Mesenchymal stem cell (in vitro differentiated cells and primary cell): ENCODE measurements around the gene ADAMTS19.

ENCODE experiments used
- DNase-seq: peaks from one replicate; pipeline ENCODE4 v3.0.0-alpha.2; 2013
- H2AFZ ChIP-seq: one replicate; pipeline ENCODE4 v1.6.1; 2013; ENCODE audit warnings: low read depth, mild to moderate bottlenecking, control low read depth, inconsistent platforms, low read length, moderate library complexity
- H2AK5ac ChIP-seq: 2 replicates; pipeline ENCODE4 v1.6.1; 2013; ENCODE audit warnings: low read length, moderate library complexity, mild to moderate bottlenecking, inconsistent platforms; ENCODE audit not compliant: severe bottlenecking
- H2BK120ac ChIP-seq: one replicate; pipeline ENCODE4 v1.6.1; 2013; ENCODE audit warnings: low read depth, mild to moderate bottlenecking, inconsistent platforms, low read length, moderate library complexity
- H2BK12ac ChIP-seq, 2 experiments: one replicate each; pipeline ENCODE4 v1.6.1; 2013; ENCODE audit warnings: inconsistent platforms in 2 of 2, low read length in 2 of 2, mild to moderate bottlenecking in 2 of 2, moderate library complexity in 2 of 2, control low read depth in 1 of 2
- H2BK15ac ChIP-seq: one replicate; pipeline ENCODE4 v1.6.1; 2013; ENCODE audit warnings: mild to moderate bottlenecking, low read depth, inconsistent platforms; ENCODE audit not compliant: poor library complexity, severe bottlenecking
- H2BK5ac ChIP-seq: 2 replicates; pipeline ENCODE4 v1.6.1; 2013; ENCODE audit warnings: low read depth, mild to moderate bottlenecking, low read length, control low read depth, inconsistent platforms; ENCODE audit not compliant: poor library complexity, severe bottlenecking
- H3K14ac ChIP-seq, 2 experiments: one replicate each; pipeline ENCODE4 v1.6.1; 2013; ENCODE audit warnings: inconsistent platforms in 2 of 2, low read length in 2 of 2, control low read depth in 1 of 2, mild to moderate bottlenecking in 1 of 2, moderate library complexity in 1 of 2
- H3K18ac ChIP-seq, 2 experiments: one replicate each; pipeline ENCODE4 v1.6.1; 2013; ENCODE audit warnings: inconsistent platforms in 2 of 2, low read length in 2 of 2, control low read depth in 1 of 2, low read depth in 1 of 2, mild to moderate bottlenecking in 1 of 2
- H3K23ac ChIP-seq, 2 experiments: one replicate each; pipeline ENCODE4 v1.6.1; 2013; ENCODE audit warnings: inconsistent platforms in 2 of 2, low read length in 2 of 2, mild to moderate bottlenecking in 2 of 2, moderate library complexity in 2 of 2, control low read depth in 1 of 2
- H3K27ac ChIP-seq: 2 replicates; pipeline ENCODE4 v1.5.1; 2013; ENCODE audit warnings: mild to moderate bottlenecking, moderate library complexity, low read length, control low read depth, inconsistent platforms; ENCODE audit not compliant: poor library complexity, severe bottlenecking
- H3K27me3 ChIP-seq, 2 experiments: 2 replicates each; pipeline versions ENCODE4 v1.6.1 to v1.7.0; 2013; ENCODE audit warnings: low read length in 2 of 2, mild to moderate bottlenecking in 2 of 2, moderate library complexity in 2 of 2, control low read depth in 1 of 2, inconsistent platforms in 1 of 2; ENCODE audit not compliant: control insufficient read depth in 1 of 2, insufficient read depth in 1 of 2
- H3K36me3 ChIP-seq, 2 experiments: 2 replicates each; pipeline versions ENCODE4 v1.6.1 to v1.7.0; 2013; ENCODE audit warnings: low read length in 2 of 2, control low read depth in 1 of 2, inconsistent platforms in 1 of 2, low read depth in 1 of 2, mild to moderate bottlenecking in 1 of 2; ENCODE audit not compliant: insufficient read depth in 2 of 2, control insufficient read depth in 1 of 2
- H3K4ac ChIP-seq, 2 experiments: one replicate each; pipeline ENCODE4 v1.6.1; 2013; ENCODE audit warnings: inconsistent platforms in 2 of 2, low read length in 2 of 2, mild to moderate bottlenecking in 2 of 2, moderate library complexity in 2 of 2, control low read depth in 1 of 2, low read depth in 1 of 2
- H3K4me1 ChIP-seq: 2 replicates; pipeline ENCODE4 v1.6.1; 2013; ENCODE audit warnings: low read depth, low read length, control low read depth; ENCODE audit not compliant: control insufficient read depth, insufficient read depth
- H3K4me2 ChIP-seq: 2 replicates; pipeline ENCODE4 v1.6.1; 2013; ENCODE audit warnings: low read length, mild to moderate bottlenecking, inconsistent platforms; ENCODE audit not compliant: poor library complexity, severe bottlenecking
- H3K4me3 ChIP-seq, 2 experiments: 2 replicates each; pipeline versions ENCODE4 v1.5.1 to v1.7.0; 2013; ENCODE audit warnings: low read length in 2 of 2, mild to moderate bottlenecking in 2 of 2, control low read depth in 1 of 2, low read depth in 1 of 2; ENCODE audit not compliant: insufficient read depth in 1 of 2
- H3K79me1 ChIP-seq: replicated peaks from 2 replicates; pipeline ENCODE4 v1.6.1; 2013; ENCODE audit warnings: mild to moderate bottlenecking, control low read depth, low read length, inconsistent platforms; ENCODE audit not compliant: poor library complexity, severe bottlenecking
- H3K9ac ChIP-seq: 2 replicates; pipeline ENCODE4 v1.7.0; 2013; ENCODE audit warnings: mild to moderate bottlenecking, low read length, moderate library complexity
- H3K9me3 ChIP-seq: 2 replicates; pipeline ENCODE4 v1.7.0; 2013; ENCODE audit warnings: mild to moderate bottlenecking, low read length; ENCODE audit not compliant: control insufficient read depth
- H4K8ac ChIP-seq: one replicate; pipeline ENCODE4 v1.6.1; 2013; ENCODE audit warnings: inconsistent platforms, mild to moderate bottlenecking, low read length, moderate library complexity
- H4K91ac ChIP-seq: one replicate; pipeline ENCODE4 v1.6.1; 2013; ENCODE audit warnings: mild to moderate bottlenecking, low read length, inconsistent platforms
- WGBS: methylation state at CpG from one replicate; pipeline ENCODE4 v1.1.7; 2013; ENCODE audit warnings: mixed read lengths; 5-methylcytosine and 5-hydroxymethylcytosine counted together

The ADAMTS19 gene

GRCh38 chr5:129609710-129610109 lies 149.6 kb downstream of the ADAMTS19 start:
- no peak overlapping the region for H3K14ac ChIP-seq
- H2BK15ac ChIP-seq: no peak overlapping the region
- H3K79me1 ChIP-seq: no peaks in the 10 kb centered on the region
- H3K4ac ChIP-seq: no peak overlapping the region
- DNase-seq: no peak
- no peak overlapping the region for H3K18ac ChIP-seq
- H4K91ac ChIP-seq: no peak overlapping the region
- no peaks in the 10 kb centered on the region for H3K27me3 ChIP-seq
- no peak overlapping the region for H2AK5ac ChIP-seq
- H3K4me3 ChIP-seq: no peak overlapping the region
- no peaks in the 10 kb centered on the region for H3K36me3 ChIP-seq
- no peak overlapping the region for H3K4me2 ChIP-seq
- no peak overlapping the region for H2AFZ ChIP-seq
- no peak overlapping the region for H3K9ac ChIP-seq
- no peak overlapping the region for H3K23ac ChIP-seq
- 100% methylated on average over 1 of the region's 1 CpG for WGBS
- H3K27ac ChIP-seq: no peak overlapping the region
- no peak overlapping the region for H2BK120ac ChIP-seq
- no peaks in the 10 kb centered on the region for H3K4me1 ChIP-seq
- no peak overlapping the region for H4K8ac ChIP-seq
- H2BK5ac ChIP-seq: no peak overlapping the region
- H2BK12ac ChIP-seq: no peak overlapping the region
- H3K9me3 ChIP-seq: no peaks in the 10 kb centered on the region

- Histone ChIP-seq H2BK5ac (no peak overlapping the region), H3K9me3 (no peaks in the 10 kb centered on the region), H2AK5ac (no peak overlapping the region), H3K18ac (no peak overlapping the region), H3K14ac (no peak overlapping the region), H3K4me2 (no peak overlapping the region), H3K36me3 (no peaks in the 10 kb centered on the region), H2AFZ (no peak overlapping the region), H2BK15ac (no peak overlapping the region), H2BK12ac (no peak overlapping the region), H4K91ac (no peak overlapping the region), H2BK120ac (no peak overlapping the region), H4K8ac (no peak overlapping the region), H3K79me1 (no peaks in the 10 kb centered on the region), H3K9ac (no peak overlapping the region), H3K27me3 (no peaks in the 10 kb centered on the region), H3K4me1 (no peaks in the 10 kb centered on the region), H3K27ac (no peak overlapping the region), H3K4me3 (no peak overlapping the region), H3K23ac (no peak overlapping the region), H3K4ac (no peak overlapping the region)
- no peak for DNase-seq
- WGBS: no CpG with 5 or more reads among the region's 1 CpG
These were observed 156.4 kb downstream of the ADAMTS19 start for GRCh38 chr5:129616517-129616916.

DNA sequence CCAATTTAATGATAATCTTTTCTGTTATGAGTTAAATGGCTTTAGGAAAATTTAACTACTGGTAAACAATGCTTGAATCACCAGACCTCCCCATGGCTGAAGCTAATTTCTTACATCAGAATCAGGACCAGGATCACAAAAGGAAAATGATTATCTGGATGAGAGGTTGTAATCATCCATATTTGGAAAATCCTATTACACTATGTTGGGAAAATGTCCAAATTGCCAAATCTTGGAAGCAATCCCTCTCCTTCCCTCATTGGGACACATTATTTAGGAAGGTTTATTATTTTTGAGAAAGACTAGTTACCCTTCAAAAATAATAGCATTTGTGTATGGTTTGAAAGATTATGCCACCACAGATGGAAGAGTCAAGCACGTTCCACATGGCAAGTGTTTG lies 157.1 kb downstream of the ADAMTS19 start:
- Histone ChIP-seq H2BK15ac (no peak overlapping the region), H3K4me1 (no peaks in the 10 kb centered on the region), H3K27me3 (no peaks in the 10 kb centered on the region), H3K27ac (no peak overlapping the region), H3K4me3 (no peak overlapping the region), H4K91ac (no peak overlapping the region), H2BK120ac (no peak overlapping the region), H3K9me3 (no peaks in the 10 kb centered on the region), H2BK5ac (no peak overlapping the region), H2BK12ac (no peak overlapping the region), H3K4me2 (no peak overlapping the region), H2AK5ac (no peak overlapping the region), H3K23ac (no peak overlapping the region), H3K14ac (no peak overlapping the region), H4K8ac (no peak overlapping the region), H3K4ac (no peak overlapping the region), H2AFZ (no peak overlapping the region), H3K36me3 (no peaks in the 10 kb centered on the region), H3K79me1 (no peaks in the 10 kb centered on the region), H3K9ac (no peak overlapping the region), H3K18ac (no peak overlapping the region)
- WGBS: 80% methylated on average over 1 of the region's 1 CpG
- DNase-seq: no peak

- H3K4me2 ChIP-seq: no peak overlapping the region
- H3K27ac ChIP-seq: no peak overlapping the region
- WGBS: no CpG with 5 or more reads among the region's 2 CpGs
- no peak overlapping the region for H3K4ac ChIP-seq
- H3K14ac ChIP-seq: no peak overlapping the region
- DNase-seq: no peak
- peak overlapping the region in 1 of 2 experiments; percentile 65 for H3K4me3 ChIP-seq
- no peak overlapping the region for H2BK120ac ChIP-seq
- H4K8ac ChIP-seq: no peak overlapping the region
- no peaks in the 10 kb centered on the region for H3K36me3 ChIP-seq
- no peak overlapping the region for H2BK12ac ChIP-seq
- peak overlapping the region; percentile 82 for H3K9ac ChIP-seq
- H3K4me1 ChIP-seq: no peaks in the 10 kb centered on the region
- H3K79me1 ChIP-seq: no peaks in the 10 kb centered on the region
- H3K18ac ChIP-seq: no peak overlapping the region
- H4K91ac ChIP-seq: no peak overlapping the region
- H2AK5ac ChIP-seq: no peak overlapping the region
- H2BK5ac ChIP-seq: no peak overlapping the region
- H2AFZ ChIP-seq: no peak overlapping the region
- no peaks in the 10 kb centered on the region for H3K9me3 ChIP-seq
- no peak overlapping the region for H3K23ac ChIP-seq
- H3K27me3 ChIP-seq: no peaks in the 10 kb centered on the region
- H2BK15ac ChIP-seq: no peak overlapping the region
These were observed 159.7 kb downstream of the ADAMTS19 start for GRCh38 chr5:129619782-129620181.
